RPMI7951 (cell line): ENCODE data around the gene ZFYVE28. TPM values are rescaled to one million over a fixed set of nuclear protein-coding genes. Genes with fewer than 3 reads are reported as not detected.

ENCODE experiments used
- total RNA-seq: library from RNA; depleted of rRNA; stranded (reverse); fragments of >200 nt; shearing (Covaris generic); gene quantifications from 2 replicates; pipeline ENCODE4 v1.2.3, GENCODE V29; 2014; rRNA removed

Gene ZFYVE28
- total RNA-seq, 1 experiment from 2014 or later: 4.2 TPM

Other genes with a start within 250 kb of the ZFYVE28 start
- gene HAUS3, start 176.5 kb downstream of the ZFYVE28 start, total RNA-seq: 12.1 and 12.2 TPM in 2 replicates
- gene POLN, start 176.5 kb downstream of the ZFYVE28 start, total RNA-seq: 0.24 and 0.59 TPM in 2 replicates
- gene MXD4, start 156.5 kb downstream of the ZFYVE28 start, total RNA-seq: 16.2 and 17.2 TPM in 2 replicates
- 0.96 TPM in 1 of 2 replicates, not detected in the other for gene CFAP99, start 310 bp upstream of the ZFYVE28 start, total RNA-seq
- 42.4 and 58.2 TPM in 2 replicates for gene RNF4, start 50.5 kb upstream of the ZFYVE28 start, total RNA-seq
- gene FAM193A, start 118.0 kb upstream of the ZFYVE28 start, total RNA-seq: 7.1 and 7.7 TPM in 2 replicates